ENCODE results near the gene RASGRP3.

DNA sequence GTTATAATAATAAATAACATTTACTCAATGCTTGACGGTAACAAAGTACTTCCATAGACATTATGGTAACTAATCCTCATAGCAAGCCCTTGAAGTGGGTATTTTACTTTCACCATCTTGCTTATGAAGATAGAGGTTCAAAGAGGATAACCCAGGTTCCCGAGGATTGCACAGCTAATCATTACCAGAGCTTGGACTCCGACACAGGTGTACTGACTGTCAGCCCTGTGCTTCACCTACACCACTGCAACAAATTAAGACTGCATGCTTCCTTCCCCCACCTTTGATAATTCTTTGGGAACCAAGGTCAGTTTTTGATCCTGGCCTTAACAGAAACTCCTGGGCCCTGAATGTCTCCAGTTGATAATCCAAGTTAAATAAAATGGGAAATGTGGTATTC lies 73.8 kb downstream of the RASGRP3 start:
- TF ChIP-seq, protein P1, sequence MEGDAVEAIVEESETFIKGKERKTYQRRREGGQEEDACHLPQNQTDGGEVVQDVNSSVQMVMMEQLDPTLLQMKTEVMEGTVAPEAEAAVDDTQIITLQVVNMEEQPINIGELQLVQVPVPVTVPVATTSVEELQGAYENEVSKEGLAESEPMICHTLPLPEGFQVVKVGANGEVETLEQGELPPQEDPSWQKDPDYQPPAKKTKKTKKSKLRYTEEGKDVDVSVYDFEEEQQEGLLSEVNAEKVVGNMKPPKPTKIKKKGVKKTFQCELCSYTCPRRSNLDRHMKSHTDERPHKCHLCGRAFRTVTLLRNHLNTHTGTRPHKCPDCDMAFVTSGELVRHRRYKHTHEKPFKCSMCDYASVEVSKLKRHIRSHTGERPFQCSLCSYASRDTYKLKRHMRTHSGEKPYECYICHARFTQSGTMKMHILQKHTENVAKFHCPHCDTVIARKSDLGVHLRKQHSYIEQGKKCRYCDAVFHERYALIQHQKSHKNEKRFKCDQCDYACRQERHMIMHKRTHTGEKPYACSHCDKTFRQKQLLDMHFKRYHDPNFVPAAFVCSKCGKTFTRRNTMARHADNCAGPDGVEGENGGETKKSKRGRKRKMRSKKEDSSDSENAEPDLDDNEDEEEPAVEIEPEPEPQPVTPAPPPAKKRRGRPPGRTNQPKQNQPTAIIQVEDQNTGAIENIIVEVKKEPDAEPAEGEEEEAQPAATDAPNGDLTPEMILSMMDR (conservative IDR thresholded peaks at IDR 0.05; ENCODE audit: low read depth, low read length): no peak
- TF ChIP-seq EZH2 (IDR thresholded peaks at IDR 0.05; ENCODE audit: borderline replicate concordance, low read depth, low read length, poor library complexity, severe bottlenecking): no peak
